SU-DHL-6 (cell line): Measurements from ENCODE around the gene CD34.

ENCODE experiments used
- EZH2phosphoT487 ChIP-seq: fragments of 200-600 bp; sonication (generic), shearing (Covaris generic); conservative IDR thresholded peaks from 2 replicates; pipeline ENCODE4 v1.6.1; 2018; ENCODE audit warnings: mild to moderate bottlenecking, antibody characterized with exemption, low read length, moderate library complexity, mixed read lengths
- TF ChIP-seq, protein P1 (sequence below): fragments of 200-600 bp; sonication (generic); IDR thresholded peaks from one replicate; pipeline ENCODE4 v1.5.1; 2017; ENCODE audit warnings: antibody characterized with exemption, mild to moderate bottlenecking, low read length, moderate library complexity; ENCODE audit not compliant: insufficient read depth, poor library complexity, severe bottlenecking

DNA sequence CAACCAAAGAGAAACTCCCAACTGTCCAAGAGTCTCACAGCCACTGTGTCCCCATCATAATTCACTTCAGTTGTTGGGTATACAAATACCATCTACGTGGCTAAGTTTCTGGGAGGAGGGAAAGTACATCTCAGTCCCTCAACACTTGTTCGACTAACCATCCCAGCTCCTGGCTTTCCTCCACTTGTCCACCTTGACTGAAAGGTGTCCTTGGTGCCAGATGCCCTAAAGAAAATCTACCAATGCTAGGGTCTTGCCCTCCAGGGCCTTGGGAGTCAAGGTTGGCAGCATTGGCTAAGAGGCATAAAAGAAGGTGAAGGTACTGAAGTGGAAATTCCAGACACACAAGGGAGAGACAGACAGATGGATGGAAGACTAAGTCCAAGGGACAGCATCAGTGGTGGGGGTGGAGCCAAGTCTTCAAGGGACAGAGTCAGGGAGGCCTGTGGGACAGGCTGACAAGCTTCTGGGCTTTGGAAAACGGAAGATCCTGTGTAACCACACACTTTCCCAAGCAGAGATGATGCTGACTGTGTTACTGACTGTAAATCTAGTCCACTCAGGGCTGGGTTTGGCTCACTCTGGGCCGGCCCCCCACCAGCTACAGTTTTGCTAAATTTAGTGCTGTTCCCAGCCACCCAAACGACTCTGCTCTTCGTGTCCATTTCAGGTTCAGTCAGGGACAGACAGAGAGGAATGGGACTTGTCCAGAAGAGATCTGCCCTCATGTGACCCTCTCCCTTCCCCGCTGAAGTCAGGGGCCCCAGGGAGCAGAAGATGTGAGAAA lies 60.1 kb downstream of the CD34 start:
- TF ChIP-seq, protein P1, sequence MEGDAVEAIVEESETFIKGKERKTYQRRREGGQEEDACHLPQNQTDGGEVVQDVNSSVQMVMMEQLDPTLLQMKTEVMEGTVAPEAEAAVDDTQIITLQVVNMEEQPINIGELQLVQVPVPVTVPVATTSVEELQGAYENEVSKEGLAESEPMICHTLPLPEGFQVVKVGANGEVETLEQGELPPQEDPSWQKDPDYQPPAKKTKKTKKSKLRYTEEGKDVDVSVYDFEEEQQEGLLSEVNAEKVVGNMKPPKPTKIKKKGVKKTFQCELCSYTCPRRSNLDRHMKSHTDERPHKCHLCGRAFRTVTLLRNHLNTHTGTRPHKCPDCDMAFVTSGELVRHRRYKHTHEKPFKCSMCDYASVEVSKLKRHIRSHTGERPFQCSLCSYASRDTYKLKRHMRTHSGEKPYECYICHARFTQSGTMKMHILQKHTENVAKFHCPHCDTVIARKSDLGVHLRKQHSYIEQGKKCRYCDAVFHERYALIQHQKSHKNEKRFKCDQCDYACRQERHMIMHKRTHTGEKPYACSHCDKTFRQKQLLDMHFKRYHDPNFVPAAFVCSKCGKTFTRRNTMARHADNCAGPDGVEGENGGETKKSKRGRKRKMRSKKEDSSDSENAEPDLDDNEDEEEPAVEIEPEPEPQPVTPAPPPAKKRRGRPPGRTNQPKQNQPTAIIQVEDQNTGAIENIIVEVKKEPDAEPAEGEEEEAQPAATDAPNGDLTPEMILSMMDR: no peak
- no peak for TF ChIP-seq EZH2phosphoT487
